ENCODE data around the gene POM121C. TPM values are rescaled to one million over a fixed set of nuclear protein-coding genes. Genes with fewer than 3 reads are reported as not detected.
"Not testable (repeated sequence)": the region's sequence is repeated elsewhere in the genome, so short reads cannot be mapped to it uniquely, and the experiment has no call there.

The POM121C gene
- total and polyA plus RNA-seq, 11 donors = 10.0 to 33.2 (median 19.3) TPM

DNA sequence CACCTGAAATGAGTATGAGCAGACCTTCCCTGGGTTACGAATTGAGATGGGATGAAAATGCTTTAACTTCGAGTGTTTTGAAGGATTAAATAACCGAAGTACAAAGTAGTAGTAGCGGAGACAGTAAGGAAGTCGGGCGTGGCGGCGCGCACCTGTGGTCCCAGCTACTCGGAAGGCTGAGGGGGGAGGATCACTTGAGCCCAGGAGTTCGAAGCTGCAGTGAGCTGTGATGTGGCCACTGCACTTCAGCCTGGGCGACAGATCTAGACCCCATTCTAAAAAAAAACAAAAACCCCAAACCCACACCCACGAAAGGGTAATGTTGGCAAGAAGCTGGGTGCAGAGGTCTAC is 75.3 kb downstream of the POM121C start:
- H3K4me3 ChIP-seq; H3K27me3 ChIP-seq; DNase-seq; intact Hi-C loops (cut with DNase I); H3K27ac ChIP-seq; ATAC-seq; H3K4me1 ChIP-seq; H3K9me3 ChIP-seq: not testable (repeated sequence)
- no CpG with 5 or more reads among the region's 13 CpGs for WGBS, 4 donors
- H3K36me3 ChIP-seq = peaks cover 0 to 11% (median 4%) of the 10 kb centered on the region in 9 donors

DNA sequence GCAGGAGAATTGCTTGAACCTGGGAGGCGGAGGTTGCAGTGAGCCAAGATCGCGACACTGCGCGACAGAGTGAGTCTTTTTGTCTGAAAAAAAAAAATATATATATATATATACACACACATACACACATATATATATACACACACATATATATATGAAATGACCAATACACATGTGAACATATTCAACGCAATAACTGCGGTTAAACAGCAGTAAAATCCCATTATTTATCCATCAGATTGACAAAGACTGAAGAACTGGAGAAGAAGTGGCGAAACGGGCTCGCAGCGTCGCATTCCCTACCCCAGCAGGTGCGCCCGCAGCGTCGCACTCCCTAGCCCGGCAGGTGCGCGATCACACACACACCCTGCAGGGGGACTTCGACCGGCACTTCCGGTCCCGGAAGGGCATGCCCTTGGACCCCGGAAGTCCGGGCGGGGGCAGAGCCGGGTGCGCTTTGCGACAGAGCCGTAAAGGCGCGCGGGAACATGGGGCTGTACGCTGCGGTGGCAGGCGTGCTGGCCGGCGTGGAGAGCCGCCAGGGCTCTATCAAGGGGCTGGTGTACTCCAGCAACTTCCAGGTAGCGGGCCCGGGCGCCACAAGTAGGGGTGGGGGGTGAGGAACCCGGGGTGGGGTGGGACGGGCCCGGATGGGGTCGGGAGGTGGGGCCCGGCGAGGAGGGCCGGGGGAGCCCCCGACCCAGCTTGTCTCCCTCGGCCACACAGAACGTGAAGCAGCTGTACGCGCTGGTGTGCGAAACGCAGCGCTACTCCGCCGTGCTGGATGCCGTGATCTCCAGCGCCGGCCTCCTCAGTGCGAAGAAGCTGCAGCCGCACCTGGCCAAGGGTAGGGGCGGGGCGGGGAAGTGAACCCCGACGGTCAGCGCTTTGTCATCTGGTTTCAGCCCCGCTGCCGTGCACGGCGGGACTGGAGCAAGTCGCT is 75.9 kb downstream of the POM121C start:
- H3K36me3 ChIP-seq; H3K27me3 ChIP-seq; H3K27ac ChIP-seq; intact Hi-C loops (cut with DNase I); H3K4me1 ChIP-seq; H3K9me3 ChIP-seq: not testable (repeated sequence)
- H3K4me3 ChIP-seq = peak overlapping the region in 9 of 12 donors; percentile 42 to 55 (median 48)
- ATAC-seq (peak; percentile 95 to 98 (median 96)), DNase-seq (peak in 3 of 5 donors; percentile 22 to 58 (median 23))
- 1 to 26% methylated on average over 10 to 11 of the region's 74 CpGs; no CpG with 5 or more reads in 2 of the 4 donors for WGBS, 4 donors

DNA sequence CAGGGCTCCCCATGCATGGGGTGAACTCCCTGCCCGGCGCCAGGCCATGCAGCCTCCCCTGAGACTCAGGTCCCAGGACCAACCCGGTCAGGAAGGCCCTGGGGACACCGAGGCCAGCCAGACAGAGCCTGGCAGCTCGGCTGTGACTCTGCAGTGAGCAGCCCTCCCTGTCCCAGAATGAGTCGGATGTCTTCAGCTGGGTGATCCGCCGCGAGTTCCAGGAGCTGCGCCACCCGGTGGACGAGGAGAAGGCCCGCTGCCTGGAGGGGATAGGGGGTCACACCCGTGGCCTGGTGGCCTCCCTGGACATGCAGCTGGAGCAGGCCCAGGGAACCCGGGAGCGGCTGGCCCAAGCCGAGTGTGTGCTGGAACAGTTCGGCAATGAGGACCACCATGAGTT is 81.4 kb downstream of the POM121C start:
- DNase-seq; H3K9me3 ChIP-seq; H3K36me3 ChIP-seq; H3K27me3 ChIP-seq; H3K4me3 ChIP-seq; H3K27ac ChIP-seq; H3K4me1 ChIP-seq; intact Hi-C loops (cut with DNase I): not testable (repeated sequence)
- 70 to 80% methylated on average over 4 of the region's 18 CpGs; no CpG with 5 or more reads in 2 of the 4 donors for WGBS, 4 donors
- peak in 2 of 4 donors; percentile 8 to 13 for ATAC-seq

DNA sequence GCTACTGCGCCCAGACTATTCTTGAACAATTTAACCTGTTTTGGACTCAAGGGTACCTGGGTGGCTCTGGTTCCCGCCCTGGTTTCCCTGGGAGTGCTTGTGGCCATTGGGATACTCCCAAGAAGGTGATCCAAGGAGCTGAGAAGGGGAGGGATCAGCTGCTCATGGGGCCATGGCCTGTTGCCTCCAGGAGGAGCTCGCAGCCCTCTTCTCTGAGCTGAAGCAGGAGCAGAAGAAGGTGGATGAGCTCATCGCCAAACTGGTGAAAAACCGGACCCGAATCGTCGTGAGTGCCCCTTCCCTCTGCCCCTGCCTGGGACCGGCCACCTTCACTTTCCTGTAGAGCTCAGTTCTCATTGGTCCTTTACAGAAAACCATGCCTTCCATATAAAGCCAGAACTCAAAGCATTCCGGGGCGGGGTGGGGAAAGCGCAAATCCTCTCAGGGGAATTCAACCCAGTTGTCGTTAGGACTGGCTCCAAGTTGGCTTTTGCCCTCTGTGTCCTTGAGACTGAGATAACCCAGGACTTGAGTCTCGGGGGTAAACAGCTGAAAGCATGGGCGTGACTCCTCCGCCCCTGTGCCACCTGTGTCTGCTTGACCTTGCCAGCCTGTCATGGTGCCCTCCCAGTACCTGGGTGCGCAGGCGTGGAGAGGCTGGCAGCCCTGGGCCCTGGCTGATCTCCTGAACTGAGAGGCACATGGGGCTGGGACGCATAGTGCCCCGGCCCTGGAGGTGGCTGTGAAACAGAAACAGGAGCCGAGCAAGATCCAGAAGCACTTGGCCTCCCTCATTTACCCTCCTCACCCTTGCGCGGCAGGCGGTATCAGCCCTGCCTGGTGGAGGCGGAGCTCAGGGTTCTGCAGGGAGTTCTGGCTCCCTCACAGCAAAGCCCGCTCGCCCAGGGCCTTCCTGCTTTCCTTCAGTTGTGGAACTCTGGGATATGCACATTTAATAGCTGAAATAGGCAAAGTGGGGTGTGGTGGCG is 82.3 kb downstream of the POM121C start:
- H3K4me1 ChIP-seq; H3K36me3 ChIP-seq; H3K27me3 ChIP-seq; intact Hi-C loops (cut with DNase I); H3K4me3 ChIP-seq; H3K27ac ChIP-seq; H3K9me3 ChIP-seq; DNase-seq: not testable (repeated sequence)
- WGBS, 4 donors = no CpG with 5 or more reads among the region's 28 CpGs
- ATAC-seq = peak; percentile 59 to 75 (median 70)

DNA sequence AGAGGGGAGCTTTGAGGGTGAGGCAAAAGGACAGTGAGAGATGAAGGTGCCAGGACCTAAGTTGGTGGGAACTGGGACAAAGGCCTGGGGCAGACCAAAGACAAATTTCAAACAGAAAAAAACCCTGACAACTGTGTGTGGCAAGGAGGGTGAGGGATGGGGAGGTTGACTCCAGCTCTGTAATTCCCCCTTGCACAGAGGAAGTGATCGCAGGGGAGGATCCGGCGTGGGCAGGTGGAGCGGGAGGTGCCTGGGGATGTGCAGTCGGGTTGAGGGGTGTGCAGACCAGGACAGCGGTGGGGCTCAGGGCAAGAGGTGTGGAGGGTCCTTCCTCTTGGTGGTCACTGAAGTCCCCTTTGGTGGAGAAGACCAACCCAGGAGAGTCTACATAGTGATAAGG is 85.5 kb downstream of the POM121C start:
- H3K9me3 ChIP-seq; ATAC-seq; intact Hi-C loops (cut with DNase I); DNase-seq; H3K27ac ChIP-seq; H3K27me3 ChIP-seq; H3K4me1 ChIP-seq; H3K36me3 ChIP-seq; H3K4me3 ChIP-seq: not testable (repeated sequence)
- WGBS, 4 donors = no CpG with 5 or more reads among the region's 6 CpGs

DNA sequence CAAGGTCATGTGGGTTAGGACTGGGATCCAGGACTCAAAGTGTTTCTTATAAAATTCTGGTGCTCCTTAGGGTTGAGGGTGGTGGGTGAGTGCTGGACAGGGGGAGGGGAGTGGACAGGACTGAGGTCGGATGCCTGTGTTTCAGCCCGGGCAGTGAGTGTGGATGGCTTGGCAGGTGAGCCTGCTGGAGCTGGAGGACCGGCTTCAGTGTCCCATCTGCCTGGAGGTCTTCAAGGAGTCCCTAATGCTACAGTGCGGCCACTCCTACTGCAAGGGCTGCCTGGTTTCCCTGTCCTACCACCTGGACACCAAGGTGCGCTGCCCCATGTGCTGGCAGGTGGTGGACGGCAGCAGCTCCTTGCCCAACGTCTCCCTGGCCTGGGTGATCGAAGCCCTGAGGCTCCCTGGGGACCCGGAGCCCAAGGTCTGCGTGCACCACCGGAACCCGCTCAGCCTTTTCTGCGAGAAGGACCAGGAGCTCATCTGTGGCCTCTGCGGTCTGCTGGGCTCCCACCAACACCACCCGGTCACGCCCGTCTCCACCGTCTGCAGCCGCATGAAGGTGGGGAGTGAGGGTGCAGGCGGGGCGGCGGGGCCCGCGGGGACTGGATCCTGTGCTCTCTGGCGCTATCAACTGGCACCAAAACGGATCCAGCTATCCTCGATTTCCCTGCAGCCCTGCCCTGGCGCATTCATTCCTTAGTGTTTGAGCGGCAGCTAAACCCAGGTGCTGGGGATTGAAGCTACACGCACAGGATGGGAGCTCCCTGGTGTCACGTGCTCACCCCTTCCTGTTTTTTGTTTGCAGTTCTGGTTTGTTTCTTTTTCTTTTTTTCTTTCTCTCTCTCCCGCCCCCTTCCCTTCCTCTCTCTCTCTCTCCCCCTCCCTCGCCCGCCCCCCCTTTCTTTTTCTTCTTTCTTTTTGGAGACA is 87.1 kb downstream of the POM121C start:
- intact Hi-C loops (cut with DNase I); DNase-seq; H3K27ac ChIP-seq; H3K36me3 ChIP-seq; H3K27me3 ChIP-seq; H3K4me3 ChIP-seq; H3K9me3 ChIP-seq; H3K4me1 ChIP-seq: not testable (repeated sequence)
- WGBS, 4 donors = 82% methylated on average over 3 to 4 of the region's 34 CpGs; no CpG with 5 or more reads in 2 of the 4 donors
- peak in 2 of 4 donors; percentile 5 to 18 for ATAC-seq

DNA sequence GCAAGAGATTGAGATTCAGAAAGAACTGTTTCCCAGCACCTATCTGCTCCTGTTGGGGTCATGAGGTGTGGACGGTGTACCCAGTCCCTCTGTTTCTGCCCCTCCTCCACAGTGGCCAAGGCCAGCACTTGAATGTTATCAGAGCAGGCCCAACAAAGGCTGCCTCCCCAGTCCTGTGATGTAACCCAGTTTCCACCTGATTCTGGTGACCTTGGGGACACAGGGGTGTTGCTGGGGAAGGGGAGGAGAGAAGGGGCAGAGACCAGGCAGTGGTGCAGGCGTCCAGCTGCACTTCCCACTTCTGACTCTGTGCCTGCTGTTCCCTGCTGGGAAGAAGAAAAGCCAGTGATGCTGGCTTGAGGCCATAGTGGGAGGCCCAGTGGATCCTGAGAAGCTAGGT is 88.2 kb downstream of the POM121C start:
- H3K9me3 ChIP-seq, H3K27ac ChIP-seq: not testable (repeated sequence)
- ATAC-seq = peak in 1 of 4 donors; percentile 12

DNA sequence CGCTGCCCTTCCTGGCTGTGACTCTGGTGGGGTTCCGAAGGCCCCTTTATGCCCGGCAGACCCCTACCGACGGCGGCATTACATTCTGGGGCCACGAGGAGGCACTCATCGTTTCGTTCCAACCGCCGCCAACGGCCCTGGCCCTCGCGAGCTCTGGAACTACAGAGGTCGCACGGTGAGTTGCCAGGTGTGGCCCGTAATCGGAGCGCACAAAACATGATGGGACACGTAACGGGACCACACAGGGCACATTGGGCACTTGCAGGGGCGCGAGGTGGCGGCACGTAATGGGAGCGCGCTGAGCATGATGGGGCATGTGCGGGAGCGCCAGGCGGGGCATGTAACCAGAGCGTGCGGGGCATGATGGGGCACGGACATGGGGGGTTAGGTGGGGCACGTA is 90.8 kb downstream of the POM121C start, which contains the start of gene TRIM73:
TSS of gene TRIM73 (plus strand) at position 301 of the 400 bp plus-strand sequence. CDS start 3,305 bp downstream, outside the sequence.
- H3K4me3 ChIP-seq; DNase-seq; H3K4me1 ChIP-seq; H3K9me3 ChIP-seq; H3K27me3 ChIP-seq; H3K27ac ChIP-seq; intact Hi-C loops (cut with DNase I); H3K36me3 ChIP-seq: not testable (repeated sequence)
- peak in 1 of 4 donors; percentile 15 for ATAC-seq
- 23 to 34% (median 31%) methylated on average over 6 to 15 of the region's 34 CpGs; no CpG with 5 or more reads in 1 of the 4 donors for WGBS, 4 donors

More for the DNA sequence above, 88.2 kb downstream of the POM121C start:
- H3K27me3 ChIP-seq; H3K4me3 ChIP-seq; H3K36me3 ChIP-seq; DNase-seq; intact Hi-C loops (cut with DNase I); H3K4me1 ChIP-seq: not testable (repeated sequence)
- WGBS, 4 donors = no CpG with 5 or more reads among the region's 2 CpGs

DNA sequence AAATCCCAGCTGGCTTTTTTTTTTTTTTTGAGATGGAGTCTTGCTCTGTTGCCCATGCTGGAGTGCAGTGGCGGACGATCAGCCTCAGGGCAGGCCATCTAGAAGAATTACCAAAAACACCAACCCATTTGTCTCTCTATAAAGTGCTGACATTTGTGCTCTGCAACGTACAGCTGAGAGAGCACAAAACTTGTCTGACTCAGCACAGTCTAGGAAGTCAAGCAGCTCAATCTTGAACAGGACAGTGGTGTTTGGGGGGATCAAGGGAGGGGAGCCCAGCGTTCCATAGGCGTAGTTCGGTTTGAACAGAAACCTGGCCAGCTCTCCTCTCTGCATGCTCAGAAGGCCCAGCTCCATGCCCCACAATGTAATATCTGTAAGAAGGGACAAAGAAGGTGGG is 92.9 kb downstream of the POM121C start:
- H3K27ac ChIP-seq; H3K4me1 ChIP-seq; H3K9me3 ChIP-seq; H3K27me3 ChIP-seq; intact Hi-C loops (cut with DNase I); H3K4me3 ChIP-seq; DNase-seq; H3K36me3 ChIP-seq: not testable (repeated sequence)
- no CpG with 5 or more reads among the region's 6 CpGs for WGBS, 4 donors
- peak in 3 of 4 donors; percentile 16 to 33 (median 31) for ATAC-seq

All from heart left ventricle (tissue), 16 donors.